SK-N-SH (cell line): Measurements from ENCODE around the gene GLYR1. TPM values are rescaled to one million over a fixed set of nuclear protein-coding genes. Genes with fewer than 3 reads are reported as not detected.

Experiments used
- CTCF ChIA-PET: fragments of 300-600, 350-600 bp; formaldehyde crosslinking; extraction: SDS; loops from one replicate; lab custom pipeline; 2021; lab: Yijun Ruan, JAX
- POLR2A ChIA-PET: fragments of 350-600 bp; sonication (Branson Sonifier 250); formaldehyde crosslinking; extraction: SDS; loops from one replicate; lab custom pipeline; 2020; ENCODE audit warnings: antibody characterized with exemption, inconsistent platforms; lab: Yijun Ruan, JAX
- DNase-seq: peaks from one replicate; pipeline ENCODE4 v3.0.0; 2012
- H2AFZ ChIP-seq: fragments of 200-600 bp; sonication (generic); 2 replicates; pipeline ENCODE4 v1.8.1; 2016; ENCODE audit warnings: antibody characterized with exemption, mild to moderate bottlenecking, low read depth
- H3F3A ChIP-seq: fragments of 200-600 bp; sonication (generic); replicated peaks from 2 replicates; pipeline ENCODE3; 2016; ENCODE audit warnings: antibody characterized with exemption, mild to moderate bottlenecking; ENCODE audit not compliant: insufficient read depth
- H3K27ac ChIP-seq, 2 experiments: fragments of 200-500 bp in 1 of 2; fragments of 200-600 bp in 1 of 2; sonication (Bioruptor generic) in 1 of 2; sonication (generic), shearing (Covaris generic) in 1 of 2; 2 replicates each; pipeline versions ENCODE4 v1.5.1 to v1.6.1; 2014 to 2016; ENCODE audit warnings: low read depth in 2 of 2, inconsistent platforms in 1 of 2, low read length in 1 of 2, mild to moderate bottlenecking in 1 of 2, mixed read lengths in 1 of 2
- H3K27me3 ChIP-seq: fragments of 200-600 bp; sonication (generic), shearing (Covaris generic); 2 replicates; pipeline ENCODE4 v1.6.1; 2016; ENCODE audit warnings: mixed run types; ENCODE audit not compliant: insufficient read depth
- H3K36me3 ChIP-seq, 2 experiments: fragments of 200-500 bp in 1 of 2; fragments of 200-600 bp in 1 of 2; sonication (Bioruptor generic) in 1 of 2; sonication (generic) in 1 of 2; replicated peaks in 1 of 2; 2 replicates each; pipeline versions ENCODE3 to v1.5.1; 2014 to 2016; ENCODE audit warnings: low read length in 1 of 2, mild to moderate bottlenecking in 1 of 2; ENCODE audit not compliant: insufficient read depth in 2 of 2, control insufficient read depth in 1 of 2
- H3K4me1 ChIP-seq, 2 experiments: fragments of 200-500 bp in 1 of 2; fragments of 200-600 bp in 1 of 2; sonication (Bioruptor generic) in 1 of 2; sonication (generic), shearing (Covaris generic) in 1 of 2; 2 replicates each; pipeline versions ENCODE4 v1.5.1 to v1.6.1; 2014 to 2016; ENCODE audit warnings: low read depth in 1 of 2, low read length in 1 of 2, mixed run types in 1 of 2; ENCODE audit not compliant: insufficient read depth in 2 of 2, control insufficient read depth in 1 of 2
- H3K4me2 ChIP-seq: fragments of 200-600 bp; sonication (generic), shearing (Covaris generic); 2 replicates; pipeline ENCODE4 v1.6.1; 2017; ENCODE audit warnings: mixed run types
- H3K4me3 ChIP-seq, 2 experiments: fragments of 200-500 bp in 1 of 2; fragments of 200-600 bp in 1 of 2; sonication (Bioruptor generic) in 1 of 2; sonication (generic), shearing (Covaris generic) in 1 of 2; 2 replicates each; pipeline versions ENCODE4 v1.5.1 to v1.8.1; 2014 to 2016; ENCODE audit warnings: low read depth in 2 of 2, inconsistent platforms in 1 of 2, low read length in 1 of 2, mild to moderate bottlenecking in 1 of 2, mixed read lengths in 1 of 2, moderate library complexity in 1 of 2
- H3K79me2 ChIP-seq: fragments of 200-600 bp; sonication (generic); 2 replicates; pipeline ENCODE4 v1.8.1; 2017; ENCODE audit warnings: mild to moderate bottlenecking; ENCODE audit not compliant: insufficient read depth
- H3K9ac ChIP-seq: fragments of 200-600 bp; sonication (generic); 2 replicates; pipeline ENCODE4 v1.6.1; 2017; ENCODE audit warnings: mixed run types
- H3K9me2 ChIP-seq: fragments of 200-600 bp; sonication (generic); 2 replicates; pipeline ENCODE4 v1.6.1; 2017; ENCODE audit warnings: mixed run types
- H3K9me3 ChIP-seq: fragments of 200-600 bp; sonication (generic); 2 replicates; pipeline ENCODE4 v1.6.1; 2017; ENCODE audit warnings: mixed run types, mild to moderate bottlenecking, moderate library complexity
- H4K20me1 ChIP-seq: fragments of 200-600 bp; sonication (generic); 2 replicates; pipeline ENCODE4 v1.6.1; 2017; ENCODE audit warnings: mild to moderate bottlenecking, mixed run types; ENCODE audit not compliant: insufficient read depth
- EZH2phosphoT487 ChIP-seq: fragments of 200-600 bp; sonication (generic); IDR thresholded peaks from 2 replicates; pipeline ENCODE4 v1.6.1; 2017; ENCODE audit warnings: low read depth, mixed run types, mild to moderate bottlenecking, antibody characterized with exemption, moderate library complexity, borderline replicate concordance
- FOXM1 ChIP-seq: IDR thresholded peaks from 2 replicates; pipeline ENCODE4 v1.4.0; 2012; ENCODE audit warnings: low read depth, mild to moderate bottlenecking
- GABPA ChIP-seq: IDR thresholded peaks from 2 replicates; pipeline ENCODE4 v1.4.0; 2012; ENCODE audit warnings: low read depth, mild to moderate bottlenecking
- GATA2 ChIP-seq: sonication (generic); formaldehyde crosslinking; IDR thresholded peaks from 2 replicates; pipeline ENCODE4 v1.5.0; 2020; ENCODE audit warnings: mild to moderate bottlenecking, missing genetic modification reagents
- JUND ChIP-seq: IDR thresholded peaks from 2 replicates; pipeline ENCODE4 v1.4.0; 2012
- MEF2A ChIP-seq: IDR thresholded peaks from 2 replicates; pipeline ENCODE4 v1.4.0; 2012; ENCODE audit warnings: low read depth, borderline replicate concordance
- MXI1 ChIP-seq: IDR thresholded peaks from 2 replicates; pipeline ENCODE4 v1.6.1; 2012; ENCODE audit warnings: mild to moderate bottlenecking, low read depth, low read length, improper control_type of control experiment
- RAD21 ChIP-seq: IDR thresholded peaks from 2 replicates; pipeline ENCODE4 v1.6.1; 2012; ENCODE audit warnings: mild to moderate bottlenecking, low read length
- RCOR1 ChIP-seq: fragments of 150-350 bp; IDR thresholded peaks from 2 replicates; pipeline ENCODE4 v1.6.1; 2017; ENCODE audit warnings: antibody characterized with exemption, low read length
- REST ChIP-seq: IDR thresholded peaks from 2 replicates; pipeline ENCODE4 v1.6.1; 2012; ENCODE audit warnings: mild to moderate bottlenecking, low read depth, low read length, moderate library complexity
- RXRA ChIP-seq: IDR thresholded peaks from 2 replicates; pipeline ENCODE4 v1.4.0; 2012; ENCODE audit warnings: low read depth, mild to moderate bottlenecking, borderline replicate concordance
- SIN3A ChIP-seq: IDR thresholded peaks from 2 replicates; pipeline ENCODE4 v1.6.1; 2012; ENCODE audit warnings: low read depth, mild to moderate bottlenecking, low read length, moderate library complexity, borderline replicate concordance
- SMC3 ChIP-seq: IDR thresholded peaks from 2 replicates; pipeline ENCODE4 v1.6.1; 2012; ENCODE audit warnings: low read depth, low read length, improper control_type of control experiment
- TAF1 ChIP-seq: IDR thresholded peaks from 2 replicates; pipeline ENCODE4 v1.6.1; 2012; ENCODE audit warnings: low read depth, mild to moderate bottlenecking, low read length, moderate library complexity, borderline replicate concordance
- TCF12 ChIP-seq: IDR thresholded peaks from 2 replicates; pipeline ENCODE4 v1.4.0; 2012
- TEAD4 ChIP-seq: IDR thresholded peaks from 2 replicates; pipeline ENCODE4 v1.4.0; 2012; ENCODE audit warnings: mild to moderate bottlenecking, borderline replicate concordance; ENCODE audit not compliant: insufficient read depth
- WGBS: methylation state at CpG from one replicate; pipeline ENCODE4 v1.1.6; 2017; ENCODE audit warnings: low lambda C conversion rate; 5-methylcytosine and 5-hydroxymethylcytosine counted together
- polyA plus RNA-seq, 3 experiments: library from polyadenylated mRNA; depleted of rRNA; stranded (reverse); fragments of >200 nt; gene quantifications; 2 replicates each; pipeline ENCODE4 v1.2.3, GENCODE V29; 2012
- TF ChIP-seq, protein P1 (sequence below): IDR thresholded peaks from 2 replicates; pipeline ENCODE4; 2012
- TF ChIP-seq, protein P2 (sequence below): fragments of 150-350 bp; IDR thresholded peaks from 2 replicates; pipeline ENCODE4 v1.6.1; 2016; ENCODE audit warnings: mild to moderate bottlenecking, low read depth, low read length
- TF ChIP-seq, protein P3 (sequence below): IDR thresholded peaks from 2 replicates; pipeline ENCODE4 v1.4.0; 2012; ENCODE audit warnings: low read depth, borderline replicate concordance
- TF ChIP-seq, protein P4 (sequence below): fragments of 150-350 bp; IDR thresholded peaks from 2 replicates; pipeline ENCODE4 v1.6.1; 2017; ENCODE audit warnings: antibody characterized with exemption, low read length, low read depth, borderline replicate concordance

Gene GLYR1
- polyA plus RNA-seq, 1 of the 3 experiments (the other 2 are of a cell fraction): 40.1 TPM

DNA sequence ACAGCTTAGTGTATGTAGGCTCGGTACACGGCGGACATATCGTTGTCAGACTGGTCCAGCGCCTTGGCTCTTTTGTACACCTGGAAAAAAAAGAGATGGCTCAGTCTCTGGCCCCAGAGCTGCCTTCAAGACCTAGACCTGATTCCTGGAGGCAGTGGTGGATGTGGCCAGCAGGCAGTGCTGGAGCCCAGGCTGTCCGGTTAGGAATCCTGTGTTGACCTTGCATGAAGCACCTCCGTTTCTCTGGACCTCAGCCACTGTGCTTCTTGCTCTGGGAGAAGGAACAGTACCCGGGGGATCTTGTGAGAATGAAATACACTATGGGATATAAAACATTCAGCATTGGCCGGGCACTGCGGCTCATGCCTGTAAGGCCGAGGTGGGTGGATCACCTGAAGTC, 41.9 kb downstream of the GLYR1 start:
- Histone ChIP-seq H3K79me2 (0 out of 2 replicates have a peak, but pooled peaks cover 7% of the 10 kb centered on the region), H3K36me3 (peaks cover 14 to 21% of the 10 kb centered on the region in 2 experiments), H3F3A (peaks cover 15% of the 10 kb centered on the region), H3K4me2 (no peak overlapping the region), H2AFZ (no peak overlapping the region), H3K4me3 (no peak overlapping the region)
- no peak for DNase-seq
- TF ChIP-seq, protein P1, sequence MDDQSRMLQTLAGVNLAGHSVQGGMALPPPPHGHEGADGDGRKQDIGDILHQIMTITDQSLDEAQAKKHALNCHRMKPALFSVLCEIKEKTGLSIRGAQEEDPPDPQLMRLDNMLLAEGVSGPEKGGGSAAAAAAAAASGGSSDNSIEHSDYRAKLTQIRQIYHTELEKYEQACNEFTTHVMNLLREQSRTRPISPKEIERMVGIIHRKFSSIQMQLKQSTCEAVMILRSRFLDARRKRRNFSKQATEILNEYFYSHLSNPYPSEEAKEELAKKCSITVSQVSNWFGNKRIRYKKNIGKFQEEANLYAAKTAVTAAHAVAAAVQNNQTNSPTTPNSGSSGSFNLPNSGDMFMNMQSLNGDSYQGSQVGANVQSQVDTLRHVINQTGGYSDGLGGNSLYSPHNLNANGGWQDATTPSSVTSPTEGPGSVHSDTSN: no peak
- TF ChIP-seq TAF1 (no peak), TCF12 (no peak), RAD21 (no peak), SMC3 (no peak), MXI1 (no peak), SIN3A (no peak), RXRA (no peak), EZH2phosphoT487 (no peak), REST (no peak), JUND (no peak), RCOR1 (no peak), GATA2 (CRISPR knock-in tag) (no peak), FOXM1 (no peak), TEAD4 (no peak), GABPA (no peak), MEF2A (no peak)
- TF ChIP-seq, protein P2, sequence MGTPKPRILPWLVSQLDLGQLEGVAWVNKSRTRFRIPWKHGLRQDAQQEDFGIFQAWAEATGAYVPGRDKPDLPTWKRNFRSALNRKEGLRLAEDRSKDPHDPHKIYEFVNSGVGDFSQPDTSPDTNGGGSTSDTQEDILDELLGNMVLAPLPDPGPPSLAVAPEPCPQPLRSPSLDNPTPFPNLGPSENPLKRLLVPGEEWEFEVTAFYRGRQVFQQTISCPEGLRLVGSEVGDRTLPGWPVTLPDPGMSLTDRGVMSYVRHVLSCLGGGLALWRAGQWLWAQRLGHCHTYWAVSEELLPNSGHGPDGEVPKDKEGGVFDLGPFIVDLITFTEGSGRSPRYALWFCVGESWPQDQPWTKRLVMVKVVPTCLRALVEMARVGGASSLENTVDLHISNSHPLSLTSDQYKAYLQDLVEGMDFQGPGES: no peak
- TF ChIP-seq, protein P3, sequence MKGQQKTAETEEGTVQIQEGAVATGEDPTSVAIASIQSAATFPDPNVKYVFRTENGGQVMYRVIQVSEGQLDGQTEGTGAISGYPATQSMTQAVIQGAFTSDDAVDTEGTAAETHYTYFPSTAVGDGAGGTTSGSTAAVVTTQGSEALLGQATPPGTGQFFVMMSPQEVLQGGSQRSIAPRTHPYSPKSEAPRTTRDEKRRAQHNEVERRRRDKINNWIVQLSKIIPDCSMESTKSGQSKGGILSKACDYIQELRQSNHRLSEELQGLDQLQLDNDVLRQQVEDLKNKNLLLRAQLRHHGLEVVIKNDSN: no peak
- TF ChIP-seq, protein P4, sequence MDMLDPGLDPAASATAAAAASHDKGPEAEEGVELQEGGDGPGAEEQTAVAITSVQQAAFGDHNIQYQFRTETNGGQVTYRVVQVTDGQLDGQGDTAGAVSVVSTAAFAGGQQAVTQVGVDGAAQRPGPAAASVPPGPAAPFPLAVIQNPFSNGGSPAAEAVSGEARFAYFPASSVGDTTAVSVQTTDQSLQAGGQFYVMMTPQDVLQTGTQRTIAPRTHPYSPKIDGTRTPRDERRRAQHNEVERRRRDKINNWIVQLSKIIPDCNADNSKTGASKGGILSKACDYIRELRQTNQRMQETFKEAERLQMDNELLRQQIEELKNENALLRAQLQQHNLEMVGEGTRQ: no peak
- TF ChIP-seq, all 33 proteins: peak for 0
- Histone ChIP-seq H3K9ac (no peak overlapping the region), H3K9me3 (no peaks in the 10 kb centered on the region), H3K27ac (no peak overlapping the region), H3K27me3 (no peaks in the 10 kb centered on the region), H4K20me1 (no peaks in the 10 kb centered on the region), H3K9me2 (no peaks in the 10 kb centered on the region), H3K4me1 (peaks cover 0 to 18% of the 10 kb centered on the region in 2 experiments; a peak in 3 of 4 replicates)
- ChIA-PET POLR2A (no interaction called here), CTCF (no interaction called here)
- WGBS: 88% methylated on average over 10 of the region's 11 CpGs
